NCI-H774 (cell line): ENCODE data around the gene ARFGEF3.

ENCODE experiments used
- DNase-seq: peaks from one replicate; lab custom pipeline; 2025; lab: John Stamatoyannopoulos, UW

ARFGEF3 gene

DNA sequence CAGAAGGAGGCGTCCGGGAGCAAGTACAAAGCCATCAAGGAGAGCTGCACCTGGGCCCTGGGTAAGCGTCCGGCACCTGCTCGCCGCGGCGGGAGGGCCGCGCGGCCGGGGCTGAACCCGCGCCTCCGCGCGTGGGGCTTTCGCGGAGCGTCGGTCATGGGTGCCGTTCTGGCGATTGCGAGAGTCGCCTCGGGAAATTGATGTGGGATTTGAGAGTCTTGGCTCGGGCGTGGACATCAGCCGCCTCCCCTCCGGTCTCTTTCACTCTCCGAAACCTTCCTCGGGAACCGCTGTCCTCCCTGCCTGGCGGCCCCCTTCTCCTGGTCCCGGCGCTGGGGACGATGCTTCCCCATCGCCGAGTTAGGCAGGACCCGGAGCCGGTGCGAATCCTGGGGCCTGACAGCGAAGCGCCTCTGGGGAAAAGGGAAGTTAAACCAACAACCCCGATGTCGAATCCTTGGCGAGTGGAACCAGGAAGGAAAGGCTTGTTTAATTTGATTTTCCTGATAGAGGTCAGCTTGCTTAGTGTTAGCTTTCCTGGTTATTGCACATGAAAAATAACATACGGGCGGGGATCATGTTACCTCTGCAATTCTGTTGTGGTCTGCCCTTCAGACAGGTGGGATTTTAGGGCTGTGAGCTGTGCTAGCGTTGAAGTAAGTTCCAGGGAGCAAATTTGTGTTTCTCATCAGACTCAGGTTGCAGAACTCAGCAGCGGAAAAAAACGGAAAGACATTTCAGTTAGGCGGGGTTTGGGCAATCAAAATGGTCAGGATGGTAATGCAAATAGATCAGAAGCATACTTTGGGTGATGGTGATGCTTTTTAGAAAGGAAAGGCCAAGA lies 594 bp downstream of the ARFGEF3 start:
- DNase-seq = peak; percentile 60

DNA sequence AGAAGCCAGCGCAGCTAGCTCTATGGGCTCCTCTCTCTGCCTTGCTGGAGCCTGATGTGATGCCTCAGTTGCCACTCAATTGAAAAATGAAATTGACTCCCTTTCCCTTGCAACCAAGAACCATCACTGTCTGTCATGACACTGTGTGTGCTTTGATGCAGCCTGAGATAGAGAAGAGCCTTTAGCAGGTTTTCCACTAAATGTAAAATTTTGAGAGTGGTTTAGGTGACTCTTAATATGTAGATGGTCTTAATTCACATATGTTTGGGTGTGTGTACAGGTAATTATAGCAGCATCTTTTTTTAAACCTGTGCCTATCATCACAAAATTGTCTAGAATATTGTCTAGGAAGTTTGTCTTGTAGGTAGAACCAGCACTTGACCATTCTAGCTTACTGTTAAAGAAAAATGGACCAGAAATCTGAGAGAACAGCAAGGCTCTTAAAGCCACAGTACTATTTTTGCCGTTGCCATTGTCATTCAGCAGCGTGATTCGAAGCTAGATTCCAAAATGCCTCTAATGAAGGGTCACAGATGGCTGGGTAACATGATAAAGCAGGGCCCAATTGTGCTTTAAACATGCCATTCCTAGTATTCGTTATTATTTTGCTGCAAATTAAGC lies 1.3 kb downstream of the ARFGEF3 start:
- DNase-seq = no peak

DNA sequence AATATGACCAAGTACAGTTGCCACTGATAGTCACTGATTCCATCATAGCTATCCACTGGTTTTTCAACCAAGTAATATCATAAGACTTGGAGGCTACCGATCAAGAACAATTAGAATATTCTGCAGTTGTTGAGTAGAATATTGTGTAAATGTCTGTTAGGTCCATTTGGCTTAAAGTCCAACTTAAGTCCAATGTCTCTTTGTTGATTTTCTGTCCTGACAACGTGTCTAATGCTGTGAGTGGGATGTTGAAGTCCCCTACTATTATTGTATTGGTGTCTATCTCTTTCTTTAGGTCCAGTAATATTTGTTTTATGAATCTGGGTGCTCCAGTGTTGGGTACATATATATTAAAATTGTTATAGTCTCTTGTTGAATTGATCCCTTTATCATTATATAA lies 13.9 kb downstream of the ARFGEF3 start:
- no peak for DNase-seq

DNA sequence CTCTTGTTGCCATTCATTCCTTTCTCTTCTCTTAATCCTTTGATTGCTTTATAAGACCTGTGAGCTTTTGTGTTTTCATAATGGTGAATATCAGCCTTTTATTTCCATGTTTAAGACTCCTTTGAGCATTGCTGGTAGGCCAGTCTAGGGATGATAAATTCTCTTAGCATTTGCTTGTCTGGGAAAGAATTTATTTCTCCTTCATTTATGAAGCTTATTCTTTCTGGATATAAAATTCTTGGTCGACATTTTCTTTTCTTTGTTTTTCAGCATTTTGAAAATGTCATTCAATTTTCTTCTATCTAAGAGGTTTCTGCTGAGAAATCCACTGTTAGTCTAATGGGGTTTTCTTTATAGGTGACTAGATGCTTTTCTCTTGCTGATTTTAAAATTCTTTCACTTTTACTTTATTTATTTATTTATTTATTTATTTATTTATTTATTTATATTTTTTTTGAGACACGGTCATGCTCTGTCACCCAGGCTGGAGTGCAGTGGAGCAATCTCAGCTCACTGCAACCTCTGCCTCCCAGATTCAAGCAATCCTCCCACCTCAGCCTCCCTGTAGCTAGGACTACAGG lies 15.0 kb downstream of the ARFGEF3 start:
- DNase-seq = no peak

DNA sequence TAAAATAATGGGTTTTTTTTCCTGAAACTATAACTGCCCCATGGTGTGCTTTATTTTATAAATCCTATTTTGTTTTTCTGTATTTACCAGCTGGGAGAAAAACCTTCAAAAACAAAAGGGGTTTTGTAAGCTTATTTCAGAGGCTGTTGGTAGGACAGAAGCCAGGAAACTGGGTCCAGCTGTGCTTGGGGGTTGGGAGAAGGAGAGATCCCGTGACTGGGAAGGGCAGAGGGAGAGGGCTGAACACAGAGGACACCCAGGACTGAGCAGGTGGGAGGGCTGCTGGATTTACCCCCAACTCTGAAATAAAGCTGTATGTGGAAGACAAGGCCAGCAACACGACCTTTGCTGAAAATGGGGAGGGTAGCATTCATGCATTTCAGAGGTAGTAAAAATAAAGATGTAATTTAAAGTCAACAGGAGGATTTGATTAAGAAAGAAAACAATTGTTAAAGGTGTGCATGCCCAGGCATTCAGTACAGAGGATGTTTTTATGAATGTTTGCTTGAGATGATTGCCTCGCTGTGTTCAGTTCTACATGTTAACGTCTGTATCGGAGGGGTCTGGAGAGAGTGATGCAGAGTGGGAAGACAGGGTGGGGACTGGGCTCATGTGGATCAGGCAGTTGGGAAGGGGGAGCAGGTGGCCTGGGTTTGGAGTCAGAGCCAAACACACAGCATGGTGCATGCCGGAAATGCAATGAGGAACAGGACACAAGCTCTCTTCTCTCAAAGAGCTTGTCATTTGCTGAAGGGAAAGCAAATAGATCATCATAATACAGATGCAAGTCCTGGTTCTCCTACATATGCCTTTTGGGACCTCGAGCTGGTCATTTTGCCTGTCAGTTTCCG lies 21.4 kb downstream of the ARFGEF3 start:
- peak; percentile 66 for DNase-seq

DNA sequence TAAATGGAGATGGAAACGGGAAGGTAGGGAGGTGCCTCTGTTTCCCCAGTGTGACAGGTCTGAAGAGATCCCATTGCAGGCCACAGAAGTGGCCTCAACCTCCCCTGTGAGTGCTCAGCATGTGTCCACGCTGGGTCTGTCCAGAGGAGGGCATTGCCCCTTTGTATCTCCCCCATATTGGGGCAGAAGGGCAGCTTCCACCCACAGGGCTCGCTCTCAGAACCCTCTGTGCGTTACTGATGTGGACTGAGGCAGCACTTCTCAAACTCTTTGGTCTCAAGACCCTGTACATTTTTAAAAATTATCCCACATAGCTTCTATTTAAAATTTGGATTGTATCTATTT lies 22.0 kb downstream of the ARFGEF3 start:
- DNase-seq = no peak

DNA sequence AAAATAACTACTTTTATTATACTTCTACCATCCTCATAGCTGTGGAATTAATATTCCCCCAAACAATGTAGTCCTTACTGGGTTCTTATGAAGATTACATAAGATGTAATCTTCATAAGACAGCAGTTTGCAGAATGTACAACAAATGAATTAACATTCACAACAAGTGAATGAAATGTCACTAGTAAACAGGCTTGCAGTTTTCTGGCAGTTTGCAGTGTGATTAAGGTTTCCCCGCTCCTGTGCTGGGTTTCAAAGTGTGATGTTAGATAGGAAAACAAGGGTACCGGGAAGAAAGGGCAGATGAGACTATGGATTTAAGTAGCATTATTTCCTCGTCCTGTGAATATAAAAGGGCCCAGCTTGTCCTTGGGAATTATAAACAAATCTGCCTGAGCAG lies 22.5 kb downstream of the ARFGEF3 start:
- DNase-seq = no peak

DNA sequence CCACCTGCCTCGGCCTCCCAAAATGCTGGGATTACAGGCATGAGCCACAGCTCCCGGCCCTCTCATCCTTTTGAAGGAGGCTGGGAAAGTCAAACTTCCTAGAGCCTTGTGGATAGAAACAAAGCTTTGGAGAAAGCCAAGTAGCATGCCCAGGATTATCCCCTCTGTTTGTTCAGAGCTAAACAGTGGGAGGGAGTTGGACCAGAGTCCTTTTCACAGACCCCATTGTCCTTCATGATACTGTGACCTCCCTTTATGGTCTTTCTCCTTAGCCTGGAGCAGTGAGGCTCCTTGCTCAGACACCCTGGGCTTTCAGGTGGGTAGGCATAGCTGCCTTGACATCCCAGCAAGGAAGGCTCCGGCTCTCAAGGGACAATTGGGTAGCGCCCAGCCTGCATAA lies 25.4 kb downstream of the ARFGEF3 start:
- no peak for DNase-seq

DNA sequence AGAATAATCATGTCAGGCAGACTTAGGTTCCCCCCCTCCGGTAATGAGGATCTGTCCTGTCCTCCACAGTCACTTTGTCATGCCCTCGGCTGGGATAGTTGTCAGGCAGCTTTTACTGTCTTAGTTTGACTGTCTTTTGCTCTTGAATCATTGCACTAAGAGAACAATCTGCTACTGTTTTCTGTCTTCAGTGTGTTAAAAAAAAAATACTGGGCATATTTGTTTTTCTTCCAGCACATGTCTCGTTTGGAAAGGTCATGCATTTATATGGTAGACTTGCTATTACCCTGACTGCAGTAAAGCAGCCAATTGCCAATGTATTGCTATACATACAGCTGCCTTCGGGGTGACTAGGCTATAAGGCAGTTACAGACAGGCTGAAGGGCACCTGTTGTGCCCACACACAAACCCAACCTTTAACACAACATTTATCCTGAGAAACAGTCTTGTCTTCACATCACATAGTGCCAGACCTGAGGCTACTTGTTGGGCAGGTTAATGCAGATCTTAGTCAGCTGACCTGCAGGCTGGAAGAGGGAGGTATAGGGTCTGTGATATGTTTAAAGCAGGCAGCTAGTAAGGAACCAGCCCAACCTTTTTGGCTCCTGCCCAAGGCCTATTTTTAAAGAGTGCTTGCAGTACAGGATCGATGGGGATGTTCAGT lies 26.7 kb downstream of the ARFGEF3 start:
- no peak for DNase-seq

DNA sequence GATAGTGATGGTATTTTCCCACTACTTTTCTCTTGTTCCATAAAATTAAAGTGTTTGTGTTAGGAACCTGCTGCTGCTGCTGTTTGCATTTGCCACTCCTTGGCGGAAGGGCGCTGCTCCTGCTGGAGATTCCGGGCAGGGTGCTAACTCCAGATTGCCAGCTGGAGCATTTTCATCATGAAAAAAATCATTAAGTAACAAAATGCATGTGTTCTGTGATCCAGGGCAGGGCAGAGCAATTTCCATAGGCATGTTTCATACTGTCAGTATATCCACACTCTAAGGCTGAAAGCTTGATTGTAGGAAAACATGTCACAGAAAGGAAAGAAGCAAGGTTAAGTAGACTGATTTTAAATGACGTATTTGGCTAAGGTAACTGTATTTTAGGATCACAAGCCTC lies 32.5 kb downstream of the ARFGEF3 start:
- no peak for DNase-seq

DNA sequence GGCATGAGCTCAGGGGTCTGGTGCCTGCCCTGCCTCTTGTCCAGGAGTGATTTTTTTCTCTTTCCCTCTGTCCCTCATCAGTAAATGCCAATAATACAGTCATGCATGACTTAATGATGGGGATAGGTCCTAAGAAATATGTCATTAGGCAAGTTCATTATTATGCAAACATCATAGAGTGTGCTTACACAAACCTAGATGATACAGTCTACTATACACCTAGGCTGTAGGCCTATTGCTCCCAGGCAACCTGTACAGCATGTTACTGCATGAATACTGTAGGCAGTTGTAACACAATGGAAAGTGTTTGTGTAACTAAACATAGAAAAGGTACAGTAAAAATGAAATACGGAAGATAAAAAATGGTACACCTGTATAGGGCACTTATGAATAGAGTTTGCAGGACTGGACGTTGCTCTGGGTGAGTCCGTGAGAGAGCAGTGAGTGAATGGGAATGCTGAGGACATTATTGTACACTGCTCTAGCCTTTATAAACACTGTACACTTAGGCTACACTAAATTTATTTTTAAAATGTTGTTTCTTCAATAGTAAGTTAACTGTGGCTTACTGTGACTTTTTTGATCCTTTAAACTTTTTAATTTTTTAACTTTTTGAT lies 34.5 kb downstream of the ARFGEF3 start:
- no peak for DNase-seq

DNA sequence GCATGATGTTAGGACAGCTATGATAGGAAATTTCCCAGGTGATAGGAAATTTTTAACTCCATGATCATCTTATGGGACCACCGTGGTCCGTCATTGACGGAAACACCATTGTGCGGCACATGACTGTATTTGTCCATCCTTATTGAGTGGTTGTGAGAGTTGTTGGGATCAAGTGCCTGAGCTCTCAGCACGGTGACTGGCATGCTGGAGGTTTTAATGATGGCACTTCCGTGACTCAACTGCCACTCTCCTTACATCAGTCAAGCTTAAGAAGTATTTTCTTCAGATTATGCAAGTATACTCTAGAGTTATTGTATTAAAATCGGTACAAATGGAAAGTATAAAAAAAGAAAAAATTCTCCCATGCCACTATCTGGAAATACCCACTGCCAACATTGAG lies 35.8 kb downstream of the ARFGEF3 start:
- DNase-seq = no peak

DNA sequence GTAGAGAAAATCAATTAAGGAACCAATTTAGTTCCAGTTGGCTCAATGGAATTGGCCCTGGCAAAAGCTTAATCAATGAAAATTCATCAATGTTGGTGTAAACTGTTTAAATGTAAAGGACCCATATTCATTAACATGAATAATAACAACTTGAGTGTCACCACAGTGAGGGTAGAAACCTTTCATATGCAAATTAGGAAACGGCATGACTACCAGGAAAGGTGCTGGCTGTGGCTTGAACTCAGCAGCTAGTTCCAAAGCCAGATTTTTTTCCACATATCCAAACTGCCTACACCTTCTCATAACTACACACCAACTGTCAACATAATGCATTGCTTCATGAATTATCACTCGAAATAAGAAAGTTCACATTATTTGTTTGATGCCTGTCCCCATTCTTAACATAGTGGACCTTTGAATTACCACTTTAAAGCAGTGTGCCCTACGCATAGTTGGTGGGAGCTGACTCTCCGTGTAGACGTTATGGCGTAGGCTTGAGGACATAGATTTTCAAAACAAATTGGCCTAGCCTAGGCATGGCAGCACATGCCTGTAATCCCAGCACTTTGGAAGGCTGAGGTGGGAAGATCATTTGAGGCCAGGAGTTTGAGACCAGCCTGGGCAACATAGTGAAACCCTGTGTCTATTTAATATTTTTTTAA lies 36.8 kb downstream of the ARFGEF3 start:
- DNase-seq = no peak

DNA sequence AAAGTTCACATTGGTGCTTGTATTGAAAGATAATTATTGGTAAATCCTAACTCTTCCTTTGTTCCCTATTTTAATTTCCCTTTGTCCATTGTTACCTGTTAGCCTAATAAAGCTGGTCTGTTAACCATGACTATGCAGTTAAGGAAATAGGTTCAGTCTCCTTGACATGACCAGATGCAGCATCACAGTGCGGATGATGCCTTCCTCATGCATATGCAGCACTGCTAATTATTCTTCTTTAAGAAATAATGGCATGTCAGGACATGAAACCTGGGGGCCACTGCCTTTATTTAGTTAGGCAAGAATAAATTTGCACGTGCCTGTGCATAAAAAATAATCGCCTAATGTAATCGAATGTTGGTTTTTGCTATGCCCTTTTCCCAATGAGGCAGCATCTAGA lies 40.1 kb downstream of the ARFGEF3 start:
- DNase-seq = no peak

DNA sequence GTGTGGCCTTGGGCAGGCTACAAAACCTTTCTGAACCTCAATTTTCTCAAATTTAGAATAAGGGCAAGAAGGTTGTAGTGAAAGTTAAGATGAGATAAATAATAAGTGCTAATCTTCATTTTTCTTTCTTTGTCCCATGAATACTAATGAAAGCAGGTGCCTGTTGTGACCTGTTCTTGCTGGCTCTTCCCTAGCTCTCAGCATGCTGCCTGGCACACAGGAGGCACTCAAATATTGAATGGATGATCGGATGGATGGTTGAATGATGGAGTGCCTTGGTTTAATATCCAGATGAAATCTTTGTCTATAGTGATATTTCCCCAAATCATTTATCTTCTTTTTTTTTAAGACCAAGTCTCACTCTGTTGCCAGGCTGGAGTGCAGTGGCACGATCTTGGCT lies 41.6 kb downstream of the ARFGEF3 start:
- DNase-seq = no peak

DNA sequence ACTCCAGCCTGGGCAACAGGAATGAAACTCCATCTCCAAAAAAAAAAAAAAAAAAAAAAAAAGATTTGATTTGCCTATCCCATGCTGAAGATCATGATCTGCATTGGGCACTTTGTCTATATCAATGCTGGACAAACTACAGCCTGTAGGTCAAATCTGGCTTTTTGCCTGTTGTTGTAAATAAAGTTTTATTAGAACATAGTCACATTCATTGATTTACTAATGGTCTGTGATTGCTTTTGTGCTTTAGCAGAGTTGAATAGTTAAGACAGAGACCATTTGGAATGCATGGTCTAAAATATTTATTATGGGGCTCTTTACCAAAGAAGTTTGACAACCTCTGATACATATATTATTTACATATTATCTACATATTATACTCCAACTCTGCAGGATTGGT lies 42.6 kb downstream of the ARFGEF3 start:
- DNase-seq = no peak

DNA sequence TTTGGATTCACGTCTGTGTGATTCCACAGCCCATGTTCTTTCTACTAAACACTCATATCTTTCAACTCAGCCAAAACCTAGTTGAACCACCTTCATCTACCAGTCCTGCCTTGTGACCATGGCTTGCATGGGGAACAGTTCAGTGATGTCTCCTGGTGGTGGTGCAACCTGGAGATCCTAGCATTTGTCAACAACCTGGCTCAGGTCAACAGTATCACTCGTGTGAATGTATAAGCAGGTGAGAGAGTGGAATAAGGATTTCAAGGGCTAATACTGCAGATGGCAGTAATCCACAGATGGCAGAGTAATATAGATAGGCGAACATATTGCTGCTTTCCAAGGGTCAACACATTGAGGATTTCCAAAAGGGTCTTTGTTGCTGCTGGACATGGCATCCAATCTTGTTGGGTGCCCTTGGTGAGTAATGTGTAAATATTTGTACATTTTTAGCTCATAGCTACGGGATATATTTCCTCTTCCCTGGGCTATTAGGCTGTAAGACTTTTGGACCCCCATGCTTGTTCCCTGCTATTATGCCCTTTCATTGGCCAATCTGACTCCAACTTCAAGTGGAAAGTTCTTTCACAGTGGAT lies 43.1 kb downstream of the ARFGEF3 start:
- DNase-seq = no peak

DNA sequence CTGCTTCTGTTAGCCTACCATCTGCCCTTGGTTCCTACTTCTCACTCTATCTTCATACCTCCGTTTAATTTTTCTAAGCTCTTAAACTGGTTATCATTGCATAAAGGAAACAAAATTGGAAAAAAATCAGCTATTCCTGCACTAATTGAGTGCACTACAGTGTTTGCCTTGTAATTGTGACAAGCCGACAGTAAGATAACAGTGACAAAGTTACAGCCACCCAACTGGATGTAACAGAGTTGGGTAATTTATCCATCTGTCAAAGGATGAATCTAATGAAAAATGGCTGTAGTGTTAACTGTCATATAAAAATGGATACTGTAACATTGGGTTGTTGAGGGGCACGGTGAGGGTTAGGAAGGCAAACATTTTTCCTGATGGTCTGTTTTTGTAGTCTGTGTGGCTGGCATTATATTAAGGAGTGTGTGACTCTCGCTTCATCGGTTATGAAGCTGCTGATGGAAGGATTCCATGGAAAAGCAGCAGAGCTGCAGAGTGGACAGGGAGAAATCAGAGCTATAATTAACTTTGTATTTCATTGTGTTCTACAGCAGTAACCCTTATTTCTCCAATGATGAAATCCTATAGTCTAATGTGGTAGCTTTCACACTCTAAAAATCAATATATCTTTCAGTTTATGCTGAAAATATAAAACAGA lies 43.8 kb downstream of the ARFGEF3 start:
- DNase-seq = no peak

DNA sequence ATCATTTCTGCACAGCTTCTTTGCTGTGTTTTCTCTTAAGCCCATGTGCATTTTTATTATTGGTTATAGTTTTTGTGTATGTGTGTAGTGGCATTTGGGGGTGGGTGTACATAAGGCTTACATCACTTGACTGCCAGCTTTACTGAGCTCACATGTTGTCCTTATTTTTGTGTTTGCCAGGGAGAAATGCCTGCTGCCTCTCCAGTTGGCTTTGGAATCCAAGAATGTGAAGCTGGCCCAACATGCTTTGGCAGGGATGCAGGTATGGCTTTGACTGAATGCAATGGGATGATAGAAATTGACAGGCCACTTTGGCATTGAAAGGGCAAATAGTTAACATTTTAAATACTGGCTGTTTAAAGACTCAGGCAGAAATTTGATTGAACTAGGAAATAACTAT lies 45.1 kb downstream of the ARFGEF3 start:
- DNase-seq = no peak

DNA sequence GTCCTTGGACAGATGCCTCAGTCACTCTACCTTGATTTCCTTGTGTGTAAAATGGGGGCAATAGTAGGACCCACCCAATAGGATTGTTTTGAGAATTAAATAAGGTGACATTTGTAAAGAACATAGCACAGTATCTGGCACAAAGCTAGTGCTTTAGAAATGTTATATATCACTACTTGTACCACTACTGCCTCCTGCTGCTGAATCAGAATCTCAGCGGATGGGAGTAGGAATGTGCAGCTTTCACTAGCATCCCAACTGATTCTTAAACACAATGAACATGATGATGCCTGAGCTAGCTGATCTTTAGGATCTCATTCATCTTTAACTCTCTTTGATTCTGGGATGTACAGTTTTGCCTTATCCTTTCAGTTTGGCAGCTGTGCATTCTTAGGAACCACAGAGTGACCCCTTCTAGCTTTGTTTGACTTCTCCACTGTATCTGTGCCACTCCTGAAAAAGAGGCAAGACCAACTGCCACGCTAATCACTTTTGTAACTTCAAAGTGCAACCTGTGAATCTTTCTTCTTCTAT lies 49.4 kb downstream of the ARFGEF3 start:
- DNase-seq = no peak
